Mammary epithelial cell (primary cell): Measurements from ENCODE around the gene KCTD20.

Source experiments
- CTCF ChIP-seq, 2 donors: IDR thresholded peaks in 1 of 2; conservative IDR thresholded peaks in 1 of 2; 2 replicates each; pipeline ENCODE4 v1.5.1; 2011 to 2012; ENCODE audit warnings: inconsistent platforms in 2 of 2, low read length in 2 of 2, mild to moderate bottlenecking in 2 of 2, control low read depth in 1 of 2, low read depth in 1 of 2; ENCODE audit not compliant: insufficient read depth in 1 of 2; ENCODE audit errors: extremely low read depth in 1 of 2
- EZH2 ChIP-seq: IDR thresholded peaks from 2 replicates; pipeline ENCODE4 v1.6.1; 2012; ENCODE audit warnings: low read length, inconsistent platforms, borderline replicate concordance

- TF ChIP-seq CTCF (conservative IDR thresholded peaks at IDR 0.05 in 1 of 2, IDR thresholded peaks at IDR 0.05 in 1 of 2; ENCODE audit: extremely low read depth in 1 of 2, insufficient read depth in 1 of 2, low read depth in 1 of 2, low read length in 2 of 2) (no peak), EZH2 (no peak)
These were observed 63.1 kb downstream of the KCTD20 start for GRCh38 chr6:36505744-36506534.
